H1 (cell line): Measurements from ENCODE around the gene KLHL2. TPM values are rescaled to one million over a fixed set of nuclear protein-coding genes. Genes with fewer than 3 reads are reported as not detected.

Experiments used
- CTCF ChIA-PET: fragments of 300-600 bp; sonication (Branson Sonifier 250); formaldehyde crosslinking; loops from one replicate; lab custom pipeline; 2021; ENCODE audit not compliant: partially characterized antibody; lab: Charles Lee
- POLR2A ChIA-PET: fragments of 300-600 bp; sonication (Branson Sonifier 250); formaldehyde crosslinking; loops from one replicate; lab custom pipeline; 2021; ENCODE audit warnings: inconsistent platforms; ENCODE audit not compliant: partially characterized antibody; lab: Charles Lee
- DNase-seq, 2 experiments: peaks; one replicate each; pipeline versions ENCODE4 v3.0.0 to v3.0.0-alpha.2; 2010 to 2022; ENCODE audit warnings: low spot score in 2 of 2, low read depth in 1 of 2, mixed read lengths in 1 of 2
- FAIRE-seq: peaks from 2 replicates; lab custom pipeline; 2011; peaks lifted over from hg19 to GRCh38; lab: Jason Lieb, UNC
- H2AFZ ChIP-seq: 2 replicates; pipeline ENCODE4 v1.8.1; 2012; ENCODE audit warnings: low read length, inconsistent platforms
- H2AK5ac ChIP-seq: 2 replicates; pipeline ENCODE4 v1.6.1; 2013; ENCODE audit warnings: low read depth, low read length
- H2BK120ac ChIP-seq: replicated peaks from 2 replicates; pipeline ENCODE3; 2013; ENCODE audit warnings: low read depth, low read length, inconsistent platforms
- H2BK12ac ChIP-seq: 2 replicates; pipeline ENCODE4 v1.6.1; 2013; ENCODE audit warnings: low read depth, low read length
- H2BK15ac ChIP-seq: 2 replicates; pipeline ENCODE4 v1.6.1; 2013; ENCODE audit warnings: low read length
- H2BK20ac ChIP-seq: 2 replicates; pipeline ENCODE4 v1.6.1; 2013; ENCODE audit warnings: low read length
- H2BK5ac ChIP-seq: 2 replicates; pipeline ENCODE4 v1.6.1; 2013; ENCODE audit warnings: low read depth, low read length
- H3K14ac ChIP-seq: 2 replicates; pipeline ENCODE4 v1.6.1; 2013; ENCODE audit warnings: inconsistent platforms; ENCODE audit not compliant: insufficient read length
- H3K18ac ChIP-seq: 2 replicates; pipeline ENCODE4 v1.6.1; 2013; ENCODE audit warnings: low read length; ENCODE audit errors: extremely low read depth
- H3K23ac ChIP-seq: 2 replicates; pipeline ENCODE4 v1.6.1; 2013; ENCODE audit warnings: inconsistent platforms; ENCODE audit not compliant: insufficient read length
- H3K23me2 ChIP-seq: 2 replicates; pipeline ENCODE4 v1.6.1; 2013; ENCODE audit warnings: low read depth, low read length
- H3K27ac ChIP-seq: 2 replicates; pipeline ENCODE4 v1.6.1; 2011; ENCODE audit warnings: low read depth, low read length, inconsistent platforms
- H3K27me3 ChIP-seq, 4 experiments: replicated peaks in 1 of 4; 1 replicate in 1 of 4; 2 replicates in 3 of 4; pipeline versions ENCODE4 v1.6.1 to v1.8.1; 2011 to 2013; ENCODE audit warnings: low read length in 3 of 4, mild to moderate bottlenecking in 3 of 4, inconsistent platforms in 2 of 4, mixed read lengths in 2 of 4, moderate library complexity in 1 of 4; ENCODE audit not compliant: control insufficient read depth in 3 of 4, insufficient read depth in 3 of 4; ENCODE audit errors: extremely low read depth in 1 of 4
- H3K36me3 ChIP-seq, 4 experiments: 2 replicates each; pipeline versions ENCODE4 v1.6.1 to v1.8.1; 2011 to 2013; ENCODE audit warnings: mild to moderate bottlenecking in 4 of 4, low read length in 3 of 4, moderate library complexity in 2 of 4, control low read depth in 1 of 4, inconsistent platforms in 1 of 4; ENCODE audit not compliant: insufficient read depth in 4 of 4, control insufficient read depth in 2 of 4
- H3K4ac ChIP-seq: replicated peaks from 2 replicates; pipeline ENCODE3; 2013; ENCODE audit warnings: low read length, low read depth, mixed read lengths, inconsistent platforms; ENCODE audit not compliant: insufficient read length
- H3K4me1 ChIP-seq, 4 experiments: replicated peaks in 1 of 4; 1 replicate in 1 of 4; 2 replicates in 3 of 4; pipeline versions ENCODE4 v1.6.1 to v1.8.1; 2011 to 2013; ENCODE audit warnings: low read length in 3 of 4, inconsistent platforms in 2 of 4, mixed read lengths in 1 of 4; ENCODE audit not compliant: insufficient read depth in 4 of 4, control insufficient read depth in 3 of 4
- H3K4me2 ChIP-seq, 2 experiments: 2 replicates each; pipeline versions ENCODE4 v1.6.1 to v1.8.1; 2011 to 2013; ENCODE audit warnings: low read depth in 2 of 2, low read length in 2 of 2, control low read depth in 1 of 2, inconsistent platforms in 1 of 2, mild to moderate bottlenecking in 1 of 2; ENCODE audit not compliant: insufficient read depth in 1 of 2
- H3K4me3 ChIP-seq, 4 experiments: fragments of 200-600, 300-600 bp in 1 of 4; sonication (generic), shearing (Covaris generic), sonication (Bioruptor Twin) in 1 of 4; 2 replicates each; pipeline versions ENCODE4 v1.5.1 to v1.8.1; 2011 to 2016; ENCODE audit warnings: low read length in 4 of 4, low read depth in 3 of 4, control low read depth in 2 of 4, inconsistent platforms in 2 of 4, mild to moderate bottlenecking in 2 of 4, mixed read lengths in 1 of 4, moderate library complexity in 1 of 4; ENCODE audit not compliant: insufficient read depth in 2 of 4; ENCODE audit errors: extremely low read depth in 1 of 4
- H3K56ac ChIP-seq: replicated peaks from 2 replicates; pipeline ENCODE3; 2013; ENCODE audit warnings: low read depth, mild to moderate bottlenecking, mixed read lengths, low read length, inconsistent platforms; ENCODE audit not compliant: insufficient read length
- H3K79me1 ChIP-seq: 2 replicates; pipeline ENCODE4 v1.6.1; 2013; ENCODE audit warnings: low read depth, low read length, control low read depth
- H3K79me2 ChIP-seq, 2 experiments: 2 replicates each; pipeline versions ENCODE4 v1.6.1 to v1.8.1; 2012 to 2013; ENCODE audit warnings: low read length in 2 of 2, mild to moderate bottlenecking in 2 of 2, inconsistent platforms in 1 of 2; ENCODE audit not compliant: insufficient read depth in 2 of 2, control insufficient read depth in 1 of 2
- H3K9ac ChIP-seq, 4 experiments: replicated peaks in 1 of 4; 1 replicate in 1 of 4; 2 replicates in 3 of 4; pipeline versions ENCODE4 v1.6.1 to v1.8.1; 2011 to 2013; ENCODE audit warnings: low read depth in 3 of 4, low read length in 3 of 4, control low read depth in 2 of 4, mild to moderate bottlenecking in 2 of 4, moderate library complexity in 2 of 4, inconsistent platforms in 1 of 4; ENCODE audit errors: extremely low read depth in 1 of 4
- H3K9me3 ChIP-seq, 2 experiments: 2 replicates each; pipeline versions ENCODE4 v1.6.1 to v1.8.1; 2012 to 2013; ENCODE audit warnings: mild to moderate bottlenecking in 2 of 2, moderate library complexity in 2 of 2, control low read depth in 1 of 2, inconsistent platforms in 1 of 2, low read depth in 1 of 2, low read length in 1 of 2, mixed read lengths in 1 of 2; ENCODE audit not compliant: insufficient read depth in 2 of 2
- H4K20me1 ChIP-seq, 2 experiments: replicated peaks in 1 of 2; 2 replicates each; pipeline versions ENCODE3 to v1.8.1; 2011 to 2013; ENCODE audit warnings: inconsistent platforms in 2 of 2, low read length in 2 of 2, mild to moderate bottlenecking in 1 of 2; ENCODE audit not compliant: insufficient read depth in 2 of 2, control insufficient read depth in 1 of 2
- H4K5ac ChIP-seq: 2 replicates; pipeline ENCODE4 v1.6.1; 2013; ENCODE audit warnings: low read length, low read depth, mixed read lengths, inconsistent platforms; ENCODE audit not compliant: insufficient read length
- H4K8ac ChIP-seq: 2 replicates; pipeline ENCODE4 v1.8.0; 2013; ENCODE audit warnings: mild to moderate bottlenecking, moderate library complexity, low read length, inconsistent platforms; ENCODE audit not compliant: insufficient read depth; ENCODE audit errors: extremely low read depth
- H4K91ac ChIP-seq: replicated peaks from 2 replicates; pipeline ENCODE3; 2013; ENCODE audit warnings: low read length, mixed read lengths, inconsistent platforms; ENCODE audit not compliant: insufficient read length
- CREB1 ChIP-seq: IDR thresholded peaks from 2 replicates; pipeline ENCODE4 v1.6.1; 2012; ENCODE audit warnings: inconsistent platforms
- WGBS, 2 experiments: shearing (Covaris generic) in 1 of 2; methylation state at CpG; one replicate each; pipeline versions ENCODE4 v1.1.6 to v1.1.7; 2013 to 2015; ENCODE audit warnings: low lambda C conversion rate in 2 of 2, mixed read lengths in 2 of 2, inconsistent platforms in 1 of 2, low coverage in 1 of 2, missing lambda C conversion rate in 1 of 2; ENCODE audit not compliant: insufficient replicate concordance in 2 of 2, insufficient coverage in 1 of 2, insufficient read length in 1 of 2; ENCODE audit errors: extremely low coverage in 1 of 2, missing lambda C conversion rate in 1 of 2; 5-methylcytosine and 5-hydroxymethylcytosine counted together
- polyA plus RNA-seq, 7 experiments: library from polyadenylated mRNA; depleted of rRNA in 3 of 7; stranded (reverse) in 5 of 7; unstranded in 2 of 7; fragments of >200 nt in 5 of 7; fragments of 200-250 nt in 2 of 7; gene quantifications; 1 replicate in 5 of 7; 2 replicates in 1 of 7; 4 replicates in 1 of 7; pipeline versions ENCODE4 v1.2.1 to v1.2.3, GENCODE V29; 2011 to 2013; ENCODE audit warnings: missing spikeins in 2 of 7, mixed read lengths in 2 of 7
- total RNA-seq: library from RNA; stranded (reverse); fragmentation: NEBNext Ultra II Directional; extraction: Animal tissue kit (Norgen Biotek cat#: 25700); gene quantifications from 2 replicates; pipeline ENCODE4 v1.2.1, GENCODE V29; 2021

KLHL2 gene
- total and polyA plus RNA-seq, 2 of the 8 experiments (the other 6 are each of a cell fraction or from before 2014, with no cell fraction given) = 5.2 to 12.0 TPM

GRCh38 chr4:165328708-165329107 is 121.3 kb downstream of the KLHL2 start:
- no peak overlapping the region for H2AFZ ChIP-seq
- no peaks in the 10 kb centered on the region; the same call in 1 of the 2 replicates for H3K79me1 ChIP-seq
- no peak overlapping the region for H2BK15ac ChIP-seq
- ChIA-PET POLR2A (interaction anchor here (0.6 to 1.4 kb wide), 3 partner anchors 8 to 448 kb away, joined by 3 to 4 read pairs (median 4); no protein-coding TSS in a partner anchor), CTCF (interaction anchor here (1.5 to 2.0 kb wide), 2 partner anchors 15 to 197 kb away, joined by 3 to 13 read pairs; no protein-coding TSS in a partner anchor)
- H3K27me3 ChIP-seq = no peaks in the 10 kb centered on the region
- H3K18ac ChIP-seq = no peak overlapping the region
- no peak overlapping the region for H3K56ac ChIP-seq
- peaks cover 46 to 62% of the 10 kb centered on the region in 2 experiments for H3K79me2 ChIP-seq
- peak overlapping the region; percentile 93 to 98 (median 96) for H3K4me3 ChIP-seq
- H3K27ac ChIP-seq = no peak overlapping the region
- peaks cover 0 to 32% (median 6%) of the 10 kb centered on the region in 4 experiments; a peak in 3 of 8 replicates for H3K36me3 ChIP-seq
- FAIRE-seq = no peak
- H3K14ac ChIP-seq = no peak overlapping the region
- H2BK5ac ChIP-seq = no peak overlapping the region
- no peak overlapping the region for H3K4ac ChIP-seq
- H3K23ac ChIP-seq = no peak overlapping the region
- no peak for TF ChIP-seq CREB1
- peak overlapping the region in 3 of 4 experiments; percentile 81 to 97 (median 82); a peak in 6 of 7 replicates for H3K9ac ChIP-seq
- no peak overlapping the region for H2AK5ac ChIP-seq
- H4K5ac ChIP-seq = no peak overlapping the region
- H4K91ac ChIP-seq = no peak overlapping the region
- no peak overlapping the region for H2BK20ac ChIP-seq
- WGBS, 2 experiments = 11% methylated on average over 4 of the region's 4 CpGs; no CpG with 5 or more reads in 1 of the 2 experiments
- no peak for DNase-seq
- H3K23me2 ChIP-seq = peaks cover 3% of the 10 kb centered on the region
- H2BK12ac ChIP-seq = no peak overlapping the region
- peaks cover 5 to 9% (median 7%) of the 10 kb centered on the region in 4 experiments for H3K4me1 ChIP-seq
- H4K20me1 ChIP-seq = peaks cover 20 to 26% of the 10 kb centered on the region in 2 experiments
- peak overlapping the region; percentile 88 to 90 for H3K4me2 ChIP-seq
- no peak overlapping the region for H4K8ac ChIP-seq
- H3K9me3 ChIP-seq = no peaks in the 10 kb centered on the region
- H2BK120ac ChIP-seq = no peak overlapping the region
